Measurements from ENCODE around the gene TMEM242.

DNA sequence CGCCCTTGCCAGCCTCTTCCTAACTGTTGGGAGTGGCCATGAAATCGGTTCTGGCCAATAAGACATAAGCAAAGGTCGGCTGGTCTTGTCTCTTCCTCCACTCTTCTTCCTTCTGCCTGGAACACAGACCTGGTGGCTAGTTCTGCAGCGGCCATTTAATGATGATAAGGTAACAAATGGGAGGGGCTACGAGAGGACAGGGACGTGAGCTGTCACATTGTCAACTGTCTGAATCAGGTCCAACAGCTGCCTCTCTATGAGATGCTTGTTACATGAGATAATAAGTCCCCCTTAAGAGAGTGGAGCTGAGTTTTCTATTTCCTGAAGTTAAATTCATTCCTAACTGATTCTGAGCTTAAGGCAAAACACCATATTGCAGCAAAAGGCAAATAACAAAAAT lies 12.5 kb upstream of the TMEM242 start:
- TF ChIP-seq, protein P1, sequence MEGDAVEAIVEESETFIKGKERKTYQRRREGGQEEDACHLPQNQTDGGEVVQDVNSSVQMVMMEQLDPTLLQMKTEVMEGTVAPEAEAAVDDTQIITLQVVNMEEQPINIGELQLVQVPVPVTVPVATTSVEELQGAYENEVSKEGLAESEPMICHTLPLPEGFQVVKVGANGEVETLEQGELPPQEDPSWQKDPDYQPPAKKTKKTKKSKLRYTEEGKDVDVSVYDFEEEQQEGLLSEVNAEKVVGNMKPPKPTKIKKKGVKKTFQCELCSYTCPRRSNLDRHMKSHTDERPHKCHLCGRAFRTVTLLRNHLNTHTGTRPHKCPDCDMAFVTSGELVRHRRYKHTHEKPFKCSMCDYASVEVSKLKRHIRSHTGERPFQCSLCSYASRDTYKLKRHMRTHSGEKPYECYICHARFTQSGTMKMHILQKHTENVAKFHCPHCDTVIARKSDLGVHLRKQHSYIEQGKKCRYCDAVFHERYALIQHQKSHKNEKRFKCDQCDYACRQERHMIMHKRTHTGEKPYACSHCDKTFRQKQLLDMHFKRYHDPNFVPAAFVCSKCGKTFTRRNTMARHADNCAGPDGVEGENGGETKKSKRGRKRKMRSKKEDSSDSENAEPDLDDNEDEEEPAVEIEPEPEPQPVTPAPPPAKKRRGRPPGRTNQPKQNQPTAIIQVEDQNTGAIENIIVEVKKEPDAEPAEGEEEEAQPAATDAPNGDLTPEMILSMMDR (IDR thresholded peaks at IDR 0.05; ENCODE audit: poor library complexity, severe bottlenecking) = no peak
- TF ChIP-seq TAF1 (IDR thresholded peaks at IDR 0.05; ENCODE audit: low read depth) = no peak
- no peak for TF ChIP-seq POLR2AphosphoS5 (IDR thresholded peaks at IDR 0.05)
- no peak for TF ChIP-seq EP300 (conservative IDR thresholded peaks at IDR 0.05; ENCODE audit: poor library complexity, severe bottlenecking)
- no peak for TF ChIP-seq RAD21 (conservative IDR thresholded peaks at IDR 0.05)
- no peak for TF ChIP-seq EZH2 (IDR thresholded peaks at IDR 0.05; ENCODE audit: borderline replicate concordance, insufficient read depth, low read length, poor library complexity, severe bottlenecking)
- TF ChIP-seq SMC3 (conservative IDR thresholded peaks at IDR 0.05; ENCODE audit: poor library complexity) = no peak
